OCI-LY1 (cell line): Measurements from ENCODE around the gene ALCAM.

Experiments
- CTCF ChIP-seq: fragments of 200-600 bp; sonication (generic), shearing (Covaris generic); IDR thresholded peaks from 2 replicates; pipeline ENCODE4 v1.5.1; 2017; ENCODE audit warnings: mild to moderate bottlenecking, antibody characterized with exemption, low read length, moderate library complexity, mixed read lengths
- EZH2 ChIP-seq: fragments of 200-600 bp; sonication (generic), shearing (Covaris generic); IDR thresholded peaks from 2 replicates; pipeline ENCODE4 v1.8.0; 2017; ENCODE audit warnings: borderline replicate concordance, mixed run types, mild to moderate bottlenecking, antibody characterized with exemption, low read length, moderate library complexity, mixed read lengths

- no peak for TF ChIP-seq EZH2
- no peak for TF ChIP-seq CTCF
Measured at GRCh38 chr3:105440113-105440512, 73.4 kb downstream of the ALCAM start.
